B cell (primary cell): ENCODE measurements around the gene LSP1. TPM values are rescaled to one million over a fixed set of nuclear protein-coding genes. Genes with fewer than 3 reads are reported as not detected.

Source experiments
- ATAC-seq: fragments of 200-7000 bp; cut with Tn5 transposase; one replicate; pipeline ENCODE4 v1.10.0; 2021; ENCODE audit warnings: low read depth, mild to moderate bottlenecking, moderate number of reproducible peaks, moderate library complexity
- CTCF ChIA-PET: fragments of 350-600 bp; sonication (Branson Sonifier 250); formaldehyde crosslinking; loops from one replicate; lab custom pipeline; 2021; ENCODE audit warnings: antibody characterized with exemption, inconsistent platforms; lab: Charles Lee
- POLR2A ChIA-PET: fragments of 350-600 bp; sonication (Branson Sonifier 250); formaldehyde crosslinking; loops from one replicate; lab custom pipeline; 2021; ENCODE audit warnings: antibody characterized with exemption; lab: Charles Lee
- DNase-seq: peaks from one replicate; pipeline ENCODE4 v3.0.0; 2013
- H2AFZ ChIP-seq: 2 replicates; pipeline ENCODE4 v1.6.1; 2012; ENCODE audit warnings: mild to moderate bottlenecking, low read depth, low read length; ENCODE audit not compliant: insufficient read depth, poor library complexity, severe bottlenecking
- H3K27ac ChIP-seq, 2 donors: 1 replicate in 1 of 2; 2 replicates in 1 of 2; pipeline ENCODE4 v1.5.1; 2012 to 2013; ENCODE audit warnings: low read length in 2 of 2, mild to moderate bottlenecking in 2 of 2, moderate library complexity in 1 of 2
- H3K27me3 ChIP-seq, 4 experiments: fragments of 200-600 bp in 1 of 4; sonication (generic) in 1 of 4; replicated peaks in 1 of 4; 1 replicate in 2 of 4; 2 replicates in 2 of 4; pipeline versions ENCODE4 v1.6.1 to v1.7.0; 2013 to 2016; ENCODE audit warnings: low read length in 3 of 4, mild to moderate bottlenecking in 2 of 4, mixed read lengths in 1 of 4, moderate library complexity in 1 of 4; ENCODE audit not compliant: insufficient read depth in 4 of 4, control insufficient read depth in 3 of 4; ENCODE audit errors: control extremely low read depth in 1 of 4
- H3K36me3 ChIP-seq, 2 experiments: replicated peaks in 1 of 2; 1 replicate in 1 of 2; 2 replicates in 1 of 2; pipeline versions ENCODE4 v1.6.1 to v1.7.1; 2013; ENCODE audit warnings: low read length in 1 of 2; ENCODE audit not compliant: insufficient read depth in 2 of 2, control insufficient read depth in 1 of 2; ENCODE audit errors: control extremely low read depth in 1 of 2, extremely low read depth in 1 of 2
- H3K4me1 ChIP-seq, 2 donors: fragments of 200-600 bp in 1 of 2; sonication (generic) in 1 of 2; 1 replicate in 1 of 2; 2 replicates in 1 of 2; pipeline versions ENCODE4 v1.5.1 to v1.6.1; 2013 to 2017; ENCODE audit warnings: low read length in 2 of 2; ENCODE audit not compliant: control insufficient read depth in 2 of 2, insufficient read depth in 2 of 2
- H3K4me2 ChIP-seq: replicated peaks from 2 replicates; pipeline ENCODE3; 2012; ENCODE audit warnings: mild to moderate bottlenecking, low read depth, low read length; ENCODE audit not compliant: poor library complexity, severe bottlenecking
- H3K4me3 ChIP-seq, 5 experiments: fragments of 200-600 bp in 1 of 5; sonication (generic) in 1 of 5; 1 replicate in 3 of 5; 2 replicates in 2 of 5; pipeline versions ENCODE4 v1.5.1 to v1.7.0; 2011 to 2016; ENCODE audit warnings: low read length in 4 of 5, mild to moderate bottlenecking in 4 of 5, low read depth in 2 of 5, control low read depth in 1 of 5, moderate library complexity in 1 of 5; ENCODE audit not compliant: insufficient read depth in 1 of 5; ENCODE audit errors: control extremely low read depth in 1 of 5, extremely low read depth in 1 of 5
- H3K79me2 ChIP-seq: fragments of 200-600 bp; sonication (generic); one replicate; pipeline ENCODE4 v1.6.0; 2016; ENCODE audit warnings: low read length; ENCODE audit not compliant: control insufficient read depth, insufficient read depth
- H3K9ac ChIP-seq: fragments of 200-600 bp; sonication (generic); 2 replicates; pipeline ENCODE4 v1.6.1; 2017; ENCODE audit warnings: mild to moderate bottlenecking, low read length, moderate library complexity
- H3K9me3 ChIP-seq, 3 donors: one replicate each; pipeline versions ENCODE4 v1.6.1 to v1.7.1; 2013; ENCODE audit warnings: low read length in 2 of 3; ENCODE audit not compliant: control insufficient read depth in 2 of 3, insufficient read depth in 1 of 3; ENCODE audit errors: control extremely low read depth in 1 of 3
- H4K20me1 ChIP-seq: 2 replicates; pipeline ENCODE4 v1.6.0; 2012; ENCODE audit warnings: mild to moderate bottlenecking, low read length; ENCODE audit not compliant: insufficient read depth, control insufficient read depth, poor library complexity, severe bottlenecking
- H3K27ac Mint-ChIP-seq: one replicate; pipeline ENCODE4 v1.8.0; 2021; ENCODE audit warnings: mixed read lengths
- H3K27me3 Mint-ChIP-seq: one replicate; pipeline ENCODE4 v1.8.0; 2021; ENCODE audit warnings: mixed read lengths
- H3K4me1 Mint-ChIP-seq: one replicate; pipeline ENCODE4 v1.8.0; 2021; ENCODE audit warnings: mixed read lengths
- H3K4me3 Mint-ChIP-seq: one replicate; pipeline ENCODE4 v1.8.0; 2021; ENCODE audit warnings: mixed read lengths
- H3K9me3 Mint-ChIP-seq: one replicate; pipeline ENCODE4 v1.8.0; 2022; ENCODE audit warnings: mixed read lengths; ENCODE audit not compliant: insufficient read depth
- EZH2 ChIP-seq: IDR thresholded peaks from 2 replicates; pipeline ENCODE4 v1.6.1; 2012; ENCODE audit warnings: borderline replicate concordance, low read depth, mild to moderate bottlenecking, moderate library complexity, low read length; ENCODE audit not compliant: insufficient read depth, poor library complexity, severe bottlenecking
- WGBS: methylation state at CpG from one replicate; pipeline ENCODE4 v1.1.5; 2013; ENCODE audit warnings: missing lambda C conversion rate; ENCODE audit not compliant: insufficient coverage; 5-methylcytosine and 5-hydroxymethylcytosine counted together
- intact Hi-C: fragments of 100-400 bp; cut with micrococcal nuclease; formaldehyde crosslinking; loops from one replicate; pipeline ENCODE4 v1.10.0; 2022
- polyA plus RNA-seq: library from polyadenylated mRNA; depleted of rRNA; stranded (reverse); fragments of >200 nt; gene quantifications from 2 replicates; pipeline ENCODE4 v1.2.3, GENCODE V29; 2012
- total RNA-seq, 2 donors: library from RNA; stranded (reverse); fragments of 120-200 nt in 1 of 2; gene quantifications; 1 replicate in 1 of 2; 2 replicates in 1 of 2; pipeline versions ENCODE4 v1.2.3 to v1.2.4, GENCODE V29; 2013 to 2022
- TF ChIP-seq, protein P1 (sequence below): fragments of 200-600 bp; IDR thresholded peaks from one replicate; pipeline ENCODE4 v1.8.0; 2022; ENCODE audit warnings: antibody characterized with exemption, mild to moderate bottlenecking

Gene LSP1
- total and polyA plus RNA-seq, 2 donors (not counting 1 experiment from before 2014, with no cell fraction given) = 249 to 446 TPM

DNA sequence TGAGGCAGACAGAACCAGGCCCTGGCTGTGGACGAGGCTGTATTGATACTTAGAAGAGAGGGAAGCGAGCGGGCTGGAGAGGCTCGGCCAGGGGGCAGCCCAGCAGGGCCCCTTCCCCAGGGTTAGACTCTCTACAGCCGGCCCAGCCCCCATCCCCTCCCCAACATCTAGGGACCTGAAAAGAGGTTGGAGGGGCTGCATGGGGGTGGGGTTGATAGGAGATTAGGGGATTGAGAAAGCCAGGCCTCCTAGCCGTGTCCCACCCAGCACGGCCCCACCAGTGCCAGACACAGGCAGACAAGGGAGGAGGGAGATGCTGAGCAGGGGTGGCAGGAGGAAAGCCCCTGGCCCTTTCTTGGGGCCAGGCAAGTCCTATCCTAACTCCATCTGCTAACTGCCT is 5.7 kb downstream of the LSP1 start:
- peaks cover 35% of the 10 kb centered on the region for H3K4me1 Mint-ChIP-seq
- intact Hi-C loops = no loop called here
- ATAC-seq (no peak), DNase-seq (no peak)
- no peak overlapping the region for H3K9ac ChIP-seq
- H3K4me1 ChIP-seq = peaks cover 43 to 78% of the 10 kb centered on the region in 2 donors
- no peak overlapping the region for H3K4me3 ChIP-seq
- 96% methylated on average over 3 of the region's 7 CpGs for WGBS
- H3K27me3 ChIP-seq = no peaks in the 10 kb centered on the region
- ChIA-PET CTCF (interaction anchor here (1.5 to 2.0 kb wide), 2 partner anchors 24 kb away, joined by 6 read pairs; no protein-coding TSS in a partner anchor), POLR2A (no interaction called here)
- no peaks in the 10 kb centered on the region for H3K27me3 Mint-ChIP-seq
- peaks cover 100% of the 10 kb centered on the region for H4K20me1 ChIP-seq
- H2AFZ ChIP-seq = no peak overlapping the region
- H3K27ac ChIP-seq = no peak overlapping the region
- peak overlapping the region; percentile 20 for H3K27ac Mint-ChIP-seq
- H3K36me3 ChIP-seq = peaks cover 0 to 75% of the 10 kb centered on the region in 2 experiments
- peaks cover 100% of the 10 kb centered on the region for H3K79me2 ChIP-seq
- no peak overlapping the region for H3K4me3 Mint-ChIP-seq
- no peaks in the 10 kb centered on the region for H3K9me3 Mint-ChIP-seq
- H3K4me2 ChIP-seq = peak overlapping the region; percentile 9
- no peak for TF ChIP-seq EZH2
- TF ChIP-seq, protein P1, sequence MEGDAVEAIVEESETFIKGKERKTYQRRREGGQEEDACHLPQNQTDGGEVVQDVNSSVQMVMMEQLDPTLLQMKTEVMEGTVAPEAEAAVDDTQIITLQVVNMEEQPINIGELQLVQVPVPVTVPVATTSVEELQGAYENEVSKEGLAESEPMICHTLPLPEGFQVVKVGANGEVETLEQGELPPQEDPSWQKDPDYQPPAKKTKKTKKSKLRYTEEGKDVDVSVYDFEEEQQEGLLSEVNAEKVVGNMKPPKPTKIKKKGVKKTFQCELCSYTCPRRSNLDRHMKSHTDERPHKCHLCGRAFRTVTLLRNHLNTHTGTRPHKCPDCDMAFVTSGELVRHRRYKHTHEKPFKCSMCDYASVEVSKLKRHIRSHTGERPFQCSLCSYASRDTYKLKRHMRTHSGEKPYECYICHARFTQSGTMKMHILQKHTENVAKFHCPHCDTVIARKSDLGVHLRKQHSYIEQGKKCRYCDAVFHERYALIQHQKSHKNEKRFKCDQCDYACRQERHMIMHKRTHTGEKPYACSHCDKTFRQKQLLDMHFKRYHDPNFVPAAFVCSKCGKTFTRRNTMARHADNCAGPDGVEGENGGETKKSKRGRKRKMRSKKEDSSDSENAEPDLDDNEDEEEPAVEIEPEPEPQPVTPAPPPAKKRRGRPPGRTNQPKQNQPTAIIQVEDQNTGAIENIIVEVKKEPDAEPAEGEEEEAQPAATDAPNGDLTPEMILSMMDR = no peak
- H3K9me3 ChIP-seq = no peaks in the 10 kb centered on the region

DNA sequence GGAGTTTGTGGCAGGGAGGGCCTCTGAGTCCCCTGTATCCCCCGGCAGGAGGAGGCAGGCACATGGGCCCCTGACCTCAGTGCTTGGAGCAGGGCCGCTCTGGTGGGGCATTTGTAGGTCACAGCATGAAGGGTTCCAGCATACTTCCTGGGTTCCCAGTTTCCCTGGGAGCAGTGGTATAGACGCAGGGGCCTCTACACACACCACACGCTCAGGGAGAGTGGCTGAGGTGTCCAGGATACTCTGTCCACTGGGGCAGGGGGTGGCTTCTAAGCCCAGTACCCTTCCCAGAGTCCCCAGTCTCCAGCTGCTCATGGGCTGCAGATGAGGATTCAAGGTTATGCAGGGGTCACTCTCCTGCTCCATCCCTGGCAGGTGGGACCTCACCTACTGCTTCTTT is 6.1 kb downstream of the LSP1 start:
- Histone ChIP-seq H4K20me1 (peaks cover 100% of the 10 kb centered on the region), H3K4me2 (peak overlapping the region; percentile 9), H3K9ac (no peak overlapping the region), H3K27ac (no peak overlapping the region), H3K27me3 (no peaks in the 10 kb centered on the region), H3K79me2 (peaks cover 100% of the 10 kb centered on the region), H3K4me1 (peaks cover 43 to 79% of the 10 kb centered on the region in 2 donors), H2AFZ (no peak overlapping the region), H3K4me3 (no peak overlapping the region), H3K9me3 (no peaks in the 10 kb centered on the region), H3K36me3 (peaks cover 0 to 77% of the 10 kb centered on the region in 2 experiments)
- Mint-ChIP-seq H3K9me3 (no peaks in the 10 kb centered on the region), H3K4me3 (no peak overlapping the region), H3K27me3 (no peaks in the 10 kb centered on the region), H3K27ac (no peak overlapping the region), H3K4me1 (peaks cover 32% of the 10 kb centered on the region)
- WGBS = 89% methylated on average over 4 of the region's 4 CpGs
- ChIA-PET POLR2A (no interaction called here), CTCF (interaction anchor here (2.0 kb wide), 1 partner anchor 23 kb away, joined by 6 read pairs; no protein-coding TSS in a partner anchor)
- intact Hi-C loops = no loop called here
- no peak for DNase-seq
- ATAC-seq = no peak
- TF ChIP-seq EZH2 = no peak
- TF ChIP-seq, protein P1 = no peak
